IMR-90 (cell line): ENCODE measurements around the gene INSL6. TPM values are rescaled to one million over a fixed set of nuclear protein-coding genes. Genes with fewer than 3 reads are reported as not detected.
A peak's percentile ranks its signal among the peaks of the same experiment; 100 is the strongest.

ENCODE experiments used
- ATAC-seq: fragments of 200-7000 bp; cut with Tn5 transposase; 2 replicates; pipeline ENCODE4 v1.9.1; 2020; ENCODE audit warnings: low read depth, mild to moderate bottlenecking, moderate library complexity
- BruUV-seq: library from RNA; stranded (reverse); fragments of 400-500 nt; replicated peaks from 2 replicates; lab custom pipeline; 2021; lab: Mats Ljungman, UMichigan
- CTCF ChIA-PET: fragments of 300-600 bp; formaldehyde crosslinking; extraction: SDS; loops from one replicate; lab custom pipeline; 2021; ENCODE audit warnings: antibody characterized with exemption; lab: Yijun Ruan, JAX
- POLR2A ChIA-PET: fragments of 300-600 bp; sonication (Branson Sonifier 250); formaldehyde crosslinking; loops from one replicate; lab custom pipeline; 2022; ENCODE audit warnings: antibody characterized with exemption; ENCODE audit not compliant: unreplicated experiment; lab: Charles Lee
- DNase-seq: peaks from one replicate; pipeline ENCODE4 v3.0.0; 2013
- H2AFZ ChIP-seq: replicated peaks from 2 replicates; pipeline ENCODE3; 2013; ENCODE audit warnings: low read length, mild to moderate bottlenecking; ENCODE audit not compliant: poor library complexity
- H2AK5ac ChIP-seq: 2 replicates; pipeline ENCODE4 v1.6.1; 2013; ENCODE audit warnings: low read depth, low read length, inconsistent platforms
- H2AK9ac ChIP-seq: replicated peaks from 2 replicates; pipeline ENCODE3; 2013; ENCODE audit warnings: mild to moderate bottlenecking, low read depth, low read length, moderate library complexity; ENCODE audit not compliant: poor library complexity
- H2BK120ac ChIP-seq: 2 replicates; pipeline ENCODE4 v1.6.1; 2013; ENCODE audit warnings: low read depth, low read length, inconsistent platforms
- H2BK15ac ChIP-seq: 3 replicates; pipeline ENCODE4 v1.6.1; 2013; ENCODE audit warnings: low read depth, low read length, inconsistent platforms
- H2BK20ac ChIP-seq: 2 replicates; pipeline ENCODE4 v1.6.1; 2013; ENCODE audit warnings: low read depth, mild to moderate bottlenecking, inconsistent platforms, low read length, moderate library complexity
- H2BK5ac ChIP-seq: 2 replicates; pipeline ENCODE4 v1.6.1; 2013; ENCODE audit warnings: mild to moderate bottlenecking, low read depth, low read length, inconsistent platforms; ENCODE audit not compliant: poor library complexity, severe bottlenecking
- H3K14ac ChIP-seq: replicated peaks from 2 replicates; pipeline ENCODE4 v1.6.1; 2013; ENCODE audit warnings: low read depth, low read length, inconsistent platforms
- H3K18ac ChIP-seq: 2 replicates; pipeline ENCODE4 v1.6.1; 2013; ENCODE audit warnings: low read depth, low read length, control low read depth
- H3K23ac ChIP-seq: 2 replicates; pipeline ENCODE4 v1.6.1; 2013; ENCODE audit warnings: low read depth, low read length, inconsistent platforms
- H3K27ac ChIP-seq: 2 replicates; pipeline ENCODE4 v1.5.1; 2013; ENCODE audit warnings: mild to moderate bottlenecking, control low read depth, low read length; ENCODE audit not compliant: insufficient read depth
- H3K27me3 ChIP-seq: 2 replicates; pipeline ENCODE4 v1.6.1; 2013; ENCODE audit warnings: low read length; ENCODE audit not compliant: control insufficient read depth, insufficient read depth
- H3K36me3 ChIP-seq: 2 replicates; pipeline ENCODE4 v1.6.1; 2013; ENCODE audit warnings: low read length, mixed read lengths; ENCODE audit not compliant: control insufficient read depth, insufficient read depth
- H3K4ac ChIP-seq: 2 replicates; pipeline ENCODE4 v1.6.1; 2013; ENCODE audit warnings: low read depth, low read length, inconsistent platforms
- H3K4me1 ChIP-seq: 2 replicates; pipeline ENCODE4 v1.6.1; 2013; ENCODE audit warnings: low read length, mixed read lengths; ENCODE audit not compliant: control insufficient read depth, insufficient read depth
- H3K4me2 ChIP-seq: 2 replicates; pipeline ENCODE4 v1.6.1; 2013; ENCODE audit warnings: low read depth, mild to moderate bottlenecking, control low read depth, low read length, moderate library complexity
- H3K4me3 ChIP-seq: 2 replicates; pipeline ENCODE4 v1.5.1; 2013; ENCODE audit warnings: low read depth, mild to moderate bottlenecking, control low read depth, low read length, moderate library complexity; ENCODE audit not compliant: insufficient read depth
- H3K56ac ChIP-seq: 2 replicates; pipeline ENCODE4 v1.6.1; 2013; ENCODE audit warnings: low read length, inconsistent platforms; ENCODE audit not compliant: insufficient read depth; ENCODE audit errors: extremely low read depth
- H3K79me1 ChIP-seq, 2 experiments: 2 replicates each; pipeline ENCODE4 v1.6.1; 2013; ENCODE audit warnings: low read length in 2 of 2, inconsistent platforms in 1 of 2, low read depth in 1 of 2
- H3K9ac ChIP-seq: 2 replicates; pipeline ENCODE4 v1.6.1; 2013; ENCODE audit warnings: low read depth, low read length, control low read depth
- H3K9me1 ChIP-seq: 2 replicates; pipeline ENCODE4 v1.6.1; 2013; ENCODE audit warnings: low read length, inconsistent platforms; ENCODE audit not compliant: insufficient read depth
- H3K9me3 ChIP-seq: 2 replicates; pipeline ENCODE4 v1.6.1; 2013; ENCODE audit warnings: low read length; ENCODE audit not compliant: control insufficient read depth, insufficient read depth
- H4K20me1 ChIP-seq: 2 replicates; pipeline ENCODE4 v1.6.1; 2013; ENCODE audit warnings: low read length, inconsistent platforms; ENCODE audit not compliant: insufficient read depth
- H4K5ac ChIP-seq: 2 replicates; pipeline ENCODE4 v1.6.1; 2013; ENCODE audit warnings: mild to moderate bottlenecking, low read depth, low read length, control low read depth
- H4K8ac ChIP-seq, 2 experiments: 2 replicates each; pipeline ENCODE4 v1.6.1; 2013; ENCODE audit warnings: low read depth in 2 of 2, low read length in 2 of 2, control low read depth in 1 of 2, inconsistent platforms in 1 of 2
- H4K91ac ChIP-seq: 2 replicates; pipeline ENCODE4 v1.6.1; 2013; ENCODE audit warnings: low read depth, low read length, inconsistent platforms; ENCODE audit not compliant: insufficient read depth
- BHLHE40 ChIP-seq: fragments of 150-350 bp; IDR thresholded peaks from 2 replicates; pipeline ENCODE4 v1.6.1; 2016; ENCODE audit warnings: mild to moderate bottlenecking, low read depth, low read length
- CEBPB ChIP-seq: IDR thresholded peaks from 2 replicates; pipeline ENCODE4 v1.6.1; 2012; ENCODE audit warnings: low read depth, low read length, improper control_type of control experiment
- CHD1 ChIP-seq: IDR thresholded peaks from 2 replicates; pipeline ENCODE4 v1.6.1; 2012; ENCODE audit warnings: low read depth, low read length, improper control_type of control experiment
- FOS ChIP-seq: fragments of 150-350 bp; IDR thresholded peaks from 2 replicates; pipeline ENCODE4 v1.6.1; 2016; ENCODE audit warnings: low read depth, low read length
- MAZ ChIP-seq: IDR thresholded peaks from 2 replicates; pipeline ENCODE4 v1.6.1; 2012; ENCODE audit warnings: low read depth, mild to moderate bottlenecking, low read length, improper control_type of control experiment, moderate library complexity, borderline replicate concordance
- MXI1 ChIP-seq: IDR thresholded peaks from 2 replicates; pipeline ENCODE4 v1.6.1; 2012; ENCODE audit warnings: low read depth, mild to moderate bottlenecking, low read length, moderate library complexity, borderline replicate concordance
- NFE2L2 ChIP-seq: fragments of 150-350 bp; IDR thresholded peaks from 2 replicates; pipeline ENCODE4 v1.6.1; 2016; ENCODE audit warnings: low read depth, mild to moderate bottlenecking, low read length
- POLR2A ChIP-seq: IDR thresholded peaks from 2 replicates; pipeline ENCODE4 v1.6.1; 2012; ENCODE audit warnings: mild to moderate bottlenecking, low read depth, low read length
- RAD21 ChIP-seq: IDR thresholded peaks from 2 replicates; pipeline ENCODE4 v1.6.1; 2012; ENCODE audit warnings: low read length, improper control_type of control experiment
- RCOR1 ChIP-seq: IDR thresholded peaks from 2 replicates; pipeline ENCODE4 v1.6.1; 2012; ENCODE audit warnings: mild to moderate bottlenecking, low read length, improper control_type of control experiment; ENCODE audit not compliant: insufficient replicate concordance
- RFX5 ChIP-seq: IDR thresholded peaks from 2 replicates; pipeline ENCODE4 v1.8.0; 2012; ENCODE audit warnings: low read depth, mild to moderate bottlenecking, low read length, moderate library complexity
- SMC3 ChIP-seq: fragments of 150-350 bp; IDR thresholded peaks from 2 replicates; pipeline ENCODE4 v1.6.1; 2016; ENCODE audit warnings: low read depth, mild to moderate bottlenecking, antibody characterized with exemption, low read length, moderate library complexity
- USF2 ChIP-seq: fragments of 150-350 bp; IDR thresholded peaks from 2 replicates; pipeline ENCODE4 v1.6.1; 2017; ENCODE audit warnings: mild to moderate bottlenecking, antibody characterized with exemption, low read length, low read depth
- WGBS, 2 experiments: methylation state at CpG; one replicate each; pipeline versions ENCODE4 v1.1.5 to v1.1.7; 2013; ENCODE audit warnings: missing lambda C conversion rate in 2 of 2; ENCODE audit not compliant: insufficient read length in 1 of 2; ENCODE audit errors: extremely low coverage in 2 of 2; 5-methylcytosine and 5-hydroxymethylcytosine counted together
- dilution Hi-C: fragments of 300-500 bp; cut with HindIII; formaldehyde crosslinking; loops from one replicate; pipeline ENCODE4 v1.14.3; 2018; ENCODE audit warnings: low sequenced_read_pairs; ENCODE audit not compliant: unreplicated experiment
- in situ Hi-C: fragments of 300-500 bp; cut with MboI; formaldehyde crosslinking; loops from 3 replicates; pipeline ENCODE4 v1.14.3; 2019; ENCODE audit warnings: low sequenced_read_pairs, inconsistent platforms, mixed read lengths
- intact Hi-C: fragments of 100-400 bp; cut with micrococcal nuclease; formaldehyde crosslinking; loops from 2 replicates; pipeline ENCODE4 v1.10.0; 2022
- polyA plus RNA-seq, 3 experiments: library from polyadenylated mRNA; depleted of rRNA; stranded (reverse); fragments of >200 nt; gene quantifications; 2 replicates each; pipeline ENCODE4 v1.2.3, GENCODE V29; 2012; ENCODE audit warnings: low replicate concordance in 1 of 3
- total RNA-seq: library from RNA; depleted of rRNA; stranded (reverse); fragments of >200 nt; gene quantifications from 2 replicates; pipeline ENCODE4 v1.2.3, GENCODE V29; 2012
- TF ChIP-seq, protein P1 (sequence below): fragments of 150-350 bp; IDR thresholded peaks from 2 replicates; pipeline ENCODE4 v1.6.1; 2016; ENCODE audit warnings: low read depth, mild to moderate bottlenecking, low read length, moderate library complexity, borderline replicate concordance
- TF ChIP-seq, protein P2 (sequence below): conservative IDR thresholded peaks from 2 replicates; pipeline ENCODE4 v1.5.1; 2012; ENCODE audit warnings: mild to moderate bottlenecking, low read depth, low read length, improper control_type of control experiment

INSL6 gene
- total and polyA plus RNA-seq, 2 of the 4 experiments (the other 2 are of a cell fraction): not detected

GRCh38 chr9:5113994-5114748 is 71.3 kb downstream of the INSL6 start:
- CTCF ChIA-PET: no interaction called here
- peak overlapping the region; percentile 23 for H2AK9ac ChIP-seq
- H3K9me3 ChIP-seq: peaks cover 3% of the 10 kb centered on the region; the same call in 1 of the 2 replicates
- no peak overlapping the region for H3K4me3 ChIP-seq
- H2BK20ac ChIP-seq: no peak overlapping the region
- H2BK120ac ChIP-seq: no peak overlapping the region
- H3K18ac ChIP-seq: no peak overlapping the region
- no peaks in the 10 kb centered on the region for H3K4me1 ChIP-seq
- H3K23ac ChIP-seq: no peak overlapping the region
- H4K8ac ChIP-seq: no peak overlapping the region
- H3K9me1 ChIP-seq: no peaks in the 10 kb centered on the region
- H2AK5ac ChIP-seq: no peak overlapping the region
- intact Hi-C loops (no loop called here), dilution Hi-C loops (no loop called here), in situ Hi-C loops (no loop called here)
- BruUV-seq: no TSS peak
- H4K5ac ChIP-seq: no peak overlapping the region
- no peak for ATAC-seq
- no peak overlapping the region for H3K27ac ChIP-seq
- DNase-seq: no peak
- H3K9ac ChIP-seq: no peak overlapping the region
- H4K20me1 ChIP-seq: no peaks in the 10 kb centered on the region
- no peak overlapping the region for H3K4me2 ChIP-seq
- H3K56ac ChIP-seq: no peak overlapping the region
- no peak overlapping the region for H2BK5ac ChIP-seq
- H2BK15ac ChIP-seq: no peak overlapping the region
- POLR2A ChIA-PET: interaction anchor here (0.6 kb wide), 1 partner anchor 22 kb away, joined by 3 read pairs; no protein-coding TSS in a partner anchor
- no peak overlapping the region for H2AFZ ChIP-seq
- no peaks in the 10 kb centered on the region for H3K27me3 ChIP-seq
- H3K36me3 ChIP-seq: peaks cover 24% of the 10 kb centered on the region
- H3K79me1 ChIP-seq: no peaks in the 10 kb centered on the region
- H3K14ac ChIP-seq: no peak overlapping the region
- H3K4ac ChIP-seq: no peak overlapping the region
- 100% methylated on average over 9 of the region's 22 CpGs; no CpG with 5 or more reads in 1 of the 2 experiments for WGBS, 2 experiments
- no peak overlapping the region for H4K91ac ChIP-seq
- TF ChIP-seq MAZ (no peak), CHD1 (no peak), USF2 (no peak), BHLHE40 (no peak), FOS (no peak), POLR2A (no peak), RFX5 (no peak), NFE2L2 (no peak), RCOR1 (no peak), MXI1 (no peak), RAD21 (no peak), CEBPB (no peak), SMC3 (no peak)
- TF ChIP-seq, protein P1, sequence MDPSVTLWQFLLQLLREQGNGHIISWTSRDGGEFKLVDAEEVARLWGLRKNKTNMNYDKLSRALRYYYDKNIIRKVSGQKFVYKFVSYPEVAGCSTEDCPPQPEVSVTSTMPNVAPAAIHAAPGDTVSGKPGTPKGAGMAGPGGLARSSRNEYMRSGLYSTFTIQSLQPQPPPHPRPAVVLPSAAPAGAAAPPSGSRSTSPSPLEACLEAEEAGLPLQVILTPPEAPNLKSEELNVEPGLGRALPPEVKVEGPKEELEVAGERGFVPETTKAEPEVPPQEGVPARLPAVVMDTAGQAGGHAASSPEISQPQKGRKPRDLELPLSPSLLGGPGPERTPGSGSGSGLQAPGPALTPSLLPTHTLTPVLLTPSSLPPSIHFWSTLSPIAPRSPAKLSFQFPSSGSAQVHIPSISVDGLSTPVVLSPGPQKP: no peak
- TF ChIP-seq, protein P2, sequence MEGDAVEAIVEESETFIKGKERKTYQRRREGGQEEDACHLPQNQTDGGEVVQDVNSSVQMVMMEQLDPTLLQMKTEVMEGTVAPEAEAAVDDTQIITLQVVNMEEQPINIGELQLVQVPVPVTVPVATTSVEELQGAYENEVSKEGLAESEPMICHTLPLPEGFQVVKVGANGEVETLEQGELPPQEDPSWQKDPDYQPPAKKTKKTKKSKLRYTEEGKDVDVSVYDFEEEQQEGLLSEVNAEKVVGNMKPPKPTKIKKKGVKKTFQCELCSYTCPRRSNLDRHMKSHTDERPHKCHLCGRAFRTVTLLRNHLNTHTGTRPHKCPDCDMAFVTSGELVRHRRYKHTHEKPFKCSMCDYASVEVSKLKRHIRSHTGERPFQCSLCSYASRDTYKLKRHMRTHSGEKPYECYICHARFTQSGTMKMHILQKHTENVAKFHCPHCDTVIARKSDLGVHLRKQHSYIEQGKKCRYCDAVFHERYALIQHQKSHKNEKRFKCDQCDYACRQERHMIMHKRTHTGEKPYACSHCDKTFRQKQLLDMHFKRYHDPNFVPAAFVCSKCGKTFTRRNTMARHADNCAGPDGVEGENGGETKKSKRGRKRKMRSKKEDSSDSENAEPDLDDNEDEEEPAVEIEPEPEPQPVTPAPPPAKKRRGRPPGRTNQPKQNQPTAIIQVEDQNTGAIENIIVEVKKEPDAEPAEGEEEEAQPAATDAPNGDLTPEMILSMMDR: no peak
